ENCODE results near the gene KIAA1958.

Gene KIAA1958

GRCh38 chr9:112599732-112600131 is 113.1 kb downstream of the KIAA1958 start:
- DNase-seq (ENCODE audit: low read depth, low spot score), result no peak

GRCh38 chr9:112601636-112602035 is 115.0 kb downstream of the KIAA1958 start:
- no peak for DNase-seq (ENCODE audit: low read depth, low spot score)

GRCh38 chr9:112604790-112605189 is 118.2 kb downstream of the KIAA1958 start:
- no peak for DNase-seq (ENCODE audit: low read depth, low spot score)

GRCh38 chr9:112605518-112605917 is 118.9 kb downstream of the KIAA1958 start:
- no peak for DNase-seq (ENCODE audit: low read depth, low spot score)

- no peak for DNase-seq (ENCODE audit: low read depth, low spot score)
Measured at GRCh38 chr9:112605963-112606699, 119.5 kb downstream of the KIAA1958 start.

GRCh38 chr9:112608851-112609250 is 122.2 kb downstream of the KIAA1958 start:
- no peak for DNase-seq (ENCODE audit: low read depth, low spot score)

- no peak for DNase-seq (ENCODE audit: low read depth, low spot score)
Measured at GRCh38 chr9:112615584-112616266, 129.1 kb downstream of the KIAA1958 start.

GRCh38 chr9:112617371-112617770 is 130.7 kb downstream of the KIAA1958 start:
- no peak for DNase-seq (ENCODE audit: low read depth, low spot score)

GRCh38 chr9:112618385-112619009 is 131.9 kb downstream of the KIAA1958 start:
- no peak for DNase-seq (ENCODE audit: low read depth, low spot score)

GRCh38 chr9:112620388-112620787 is 133.8 kb downstream of the KIAA1958 start:
- DNase-seq (ENCODE audit: low read depth, low spot score), result no peak

GRCh38 chr9:112621018-112621655 is 134.5 kb downstream of the KIAA1958 start:
- DNase-seq (ENCODE audit: low read depth, low spot score), result no peak

GRCh38 chr9:112623198-112623597 is 136.6 kb downstream of the KIAA1958 start:
- no peak for DNase-seq (ENCODE audit: low read depth, low spot score)

- no peak for DNase-seq (ENCODE audit: low read depth, low spot score)
Measured at GRCh38 chr9:112624711-112625707, 138.4 kb downstream of the KIAA1958 start.

- DNase-seq (ENCODE audit: low read depth, low spot score), result no peak
Measured at GRCh38 chr9:112629671-112630485, 143.3 kb downstream of the KIAA1958 start.

GRCh38 chr9:112631313-112632070 is 144.9 kb downstream of the KIAA1958 start:
- no peak for DNase-seq (ENCODE audit: low read depth, low spot score)

- DNase-seq (ENCODE audit: low read depth, low spot score), result no peak
Measured at GRCh38 chr9:112640311-112640710, 153.7 kb downstream of the KIAA1958 start.

GRCh38 chr9:112642126-112642525 is 155.5 kb downstream of the KIAA1958 start:
- DNase-seq (ENCODE audit: low read depth, low spot score), result no peak

- DNase-seq (ENCODE audit: low read depth, low spot score), result no peak
Measured at GRCh38 chr9:112647596-112647995, 161.0 kb downstream of the KIAA1958 start.

- DNase-seq (ENCODE audit: low read depth, low spot score), result no peak
Measured at GRCh38 chr9:112648624-112649023, 162.0 kb downstream of the KIAA1958 start.
